ENCODE data around the gene PYGB.
A peak's percentile ranks its signal among the peaks of the same experiment; 100 is the strongest.

PYGB gene

DNA sequence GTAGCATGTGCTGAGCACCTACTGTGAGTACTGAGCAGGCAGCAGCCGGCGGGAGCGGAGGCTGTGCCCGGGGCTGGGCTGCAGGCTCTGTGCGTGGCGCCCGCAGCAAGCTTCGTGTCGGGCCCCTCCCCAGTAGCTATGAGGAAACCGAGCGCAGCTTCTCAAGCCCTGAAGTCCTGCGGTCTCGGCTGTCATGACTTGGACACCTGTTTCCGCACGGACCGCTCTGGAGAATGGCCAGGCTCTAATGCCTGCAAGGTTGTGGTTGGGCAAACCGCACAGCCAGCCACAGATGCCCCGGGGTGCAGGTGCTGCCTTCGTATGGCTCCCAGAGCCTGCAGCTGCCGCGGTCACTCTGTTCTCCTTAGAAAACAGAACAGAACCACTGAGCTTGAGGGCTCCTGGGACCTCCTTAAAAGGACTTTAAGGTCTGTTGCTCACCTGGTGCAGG, 33.7 kb downstream of the PYGB start:
- TF ChIP-seq, protein P1, sequence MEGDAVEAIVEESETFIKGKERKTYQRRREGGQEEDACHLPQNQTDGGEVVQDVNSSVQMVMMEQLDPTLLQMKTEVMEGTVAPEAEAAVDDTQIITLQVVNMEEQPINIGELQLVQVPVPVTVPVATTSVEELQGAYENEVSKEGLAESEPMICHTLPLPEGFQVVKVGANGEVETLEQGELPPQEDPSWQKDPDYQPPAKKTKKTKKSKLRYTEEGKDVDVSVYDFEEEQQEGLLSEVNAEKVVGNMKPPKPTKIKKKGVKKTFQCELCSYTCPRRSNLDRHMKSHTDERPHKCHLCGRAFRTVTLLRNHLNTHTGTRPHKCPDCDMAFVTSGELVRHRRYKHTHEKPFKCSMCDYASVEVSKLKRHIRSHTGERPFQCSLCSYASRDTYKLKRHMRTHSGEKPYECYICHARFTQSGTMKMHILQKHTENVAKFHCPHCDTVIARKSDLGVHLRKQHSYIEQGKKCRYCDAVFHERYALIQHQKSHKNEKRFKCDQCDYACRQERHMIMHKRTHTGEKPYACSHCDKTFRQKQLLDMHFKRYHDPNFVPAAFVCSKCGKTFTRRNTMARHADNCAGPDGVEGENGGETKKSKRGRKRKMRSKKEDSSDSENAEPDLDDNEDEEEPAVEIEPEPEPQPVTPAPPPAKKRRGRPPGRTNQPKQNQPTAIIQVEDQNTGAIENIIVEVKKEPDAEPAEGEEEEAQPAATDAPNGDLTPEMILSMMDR (conservative IDR thresholded peaks at IDR 0.05): no peak
- no peak for TF ChIP-seq ZFX (IDR thresholded peaks at IDR 0.05)
- H3K27ac ChIP-seq: peak overlapping the region; percentile 86

- H3K27ac ChIP-seq: peak overlapping the region; percentile 86
These were observed 34.3 kb downstream of the PYGB start for GRCh38 chr20:25282034-25282781.

DNA sequence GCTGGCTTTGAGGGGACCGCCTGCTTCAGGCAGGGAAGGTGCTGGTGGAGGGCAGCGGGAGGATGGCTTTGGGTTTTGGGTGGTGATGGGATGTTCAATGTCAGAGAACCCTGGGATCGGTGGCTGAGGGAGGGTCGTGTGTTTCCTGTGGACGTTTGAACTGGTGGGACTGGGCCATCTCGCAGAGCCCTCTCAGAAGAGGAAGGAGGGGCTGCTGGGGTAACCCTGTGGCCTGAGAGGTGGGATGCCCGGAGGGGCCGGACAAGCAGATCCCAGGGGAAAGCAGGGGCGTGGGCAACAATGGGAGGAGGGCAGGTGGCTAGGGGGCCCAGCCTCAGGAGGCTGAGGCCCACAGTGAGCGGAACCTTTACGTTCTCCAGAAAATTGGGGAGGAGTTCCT, 34.9 kb downstream of the PYGB start:
- peak overlapping the region; percentile 86 for H3K27ac ChIP-seq
- TF ChIP-seq, protein P1 (conservative IDR thresholded peaks at IDR 0.05): no peak
- TF ChIP-seq ZFX (IDR thresholded peaks at IDR 0.05): no peak

More at GRCh38 chr20:25282034-25282781, 34.3 kb downstream of the PYGB start:
- TF ChIP-seq, protein P1 (conservative IDR thresholded peaks at IDR 0.05): no peak
- TF ChIP-seq ZFX (IDR thresholded peaks at IDR 0.05): no peak

DNA sequence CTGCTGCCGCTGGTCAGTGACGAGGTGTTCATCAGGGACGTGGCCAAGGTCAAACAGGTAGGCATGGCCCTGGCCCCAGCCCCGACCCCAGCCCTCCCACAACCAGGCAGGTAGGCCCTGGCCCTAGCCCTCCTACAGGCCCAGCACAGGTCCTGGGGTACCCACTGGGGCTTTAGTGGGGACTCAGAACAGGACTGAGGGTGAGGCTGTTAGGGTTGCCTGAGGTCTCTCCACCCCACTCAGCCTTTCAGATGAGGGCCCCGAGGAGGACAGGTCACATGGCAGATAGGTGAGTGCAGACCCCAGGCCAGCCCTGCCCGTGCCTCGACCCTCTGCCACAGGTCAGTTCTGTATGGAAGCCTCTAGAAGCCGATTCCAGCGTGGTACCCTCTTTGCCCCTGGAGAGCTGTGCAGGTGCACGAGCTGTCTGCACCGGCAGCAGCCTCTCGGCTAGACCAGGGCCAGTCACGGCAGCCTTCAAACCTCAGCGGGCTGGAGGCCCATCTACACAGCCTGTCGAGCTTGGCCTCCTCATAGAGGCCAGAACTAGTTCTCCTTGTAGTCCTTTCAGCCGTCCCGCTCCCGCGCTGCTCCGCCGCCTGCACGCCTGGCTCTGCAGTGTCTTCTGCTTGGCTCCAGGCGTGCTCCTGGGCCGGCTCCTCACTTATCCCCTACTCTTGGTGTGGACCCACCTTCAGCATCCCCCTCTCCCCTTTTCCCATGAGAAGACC, 35.5 kb downstream of the PYGB start:
- H3K27ac ChIP-seq: no peak overlapping the region; the same call in 1 of the 2 replicates
- no peak for TF ChIP-seq ZFX (IDR thresholded peaks at IDR 0.05)
- TF ChIP-seq, protein P1 (conservative IDR thresholded peaks at IDR 0.05): no peak

DNA sequence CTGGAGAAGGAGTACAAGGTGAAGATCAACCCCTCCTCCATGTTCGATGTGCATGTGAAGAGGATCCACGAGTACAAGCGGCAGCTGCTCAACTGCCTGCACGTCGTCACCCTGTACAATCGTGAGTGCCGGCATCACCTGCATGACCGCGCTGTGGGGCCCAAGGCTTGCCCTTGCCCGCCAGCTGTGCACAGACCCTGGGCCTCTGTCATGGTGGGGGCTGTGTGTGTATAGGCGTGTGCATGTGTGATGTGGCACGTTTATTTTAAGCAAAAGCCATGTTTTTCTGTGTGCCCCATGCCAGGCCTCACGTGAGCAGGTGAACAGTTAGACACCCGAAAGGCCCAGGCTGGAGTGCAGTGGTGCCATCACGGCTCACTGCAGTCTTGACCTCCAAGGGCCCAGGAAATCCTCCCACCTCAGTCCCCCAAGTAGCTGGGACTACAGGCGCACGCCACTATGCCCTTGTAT, 36.3 kb downstream of the PYGB start:
- TF ChIP-seq ZFX (IDR thresholded peaks at IDR 0.05): no peak
- TF ChIP-seq, protein P1 (conservative IDR thresholded peaks at IDR 0.05): no peak
- no peak overlapping the region for H3K27ac ChIP-seq

DNA sequence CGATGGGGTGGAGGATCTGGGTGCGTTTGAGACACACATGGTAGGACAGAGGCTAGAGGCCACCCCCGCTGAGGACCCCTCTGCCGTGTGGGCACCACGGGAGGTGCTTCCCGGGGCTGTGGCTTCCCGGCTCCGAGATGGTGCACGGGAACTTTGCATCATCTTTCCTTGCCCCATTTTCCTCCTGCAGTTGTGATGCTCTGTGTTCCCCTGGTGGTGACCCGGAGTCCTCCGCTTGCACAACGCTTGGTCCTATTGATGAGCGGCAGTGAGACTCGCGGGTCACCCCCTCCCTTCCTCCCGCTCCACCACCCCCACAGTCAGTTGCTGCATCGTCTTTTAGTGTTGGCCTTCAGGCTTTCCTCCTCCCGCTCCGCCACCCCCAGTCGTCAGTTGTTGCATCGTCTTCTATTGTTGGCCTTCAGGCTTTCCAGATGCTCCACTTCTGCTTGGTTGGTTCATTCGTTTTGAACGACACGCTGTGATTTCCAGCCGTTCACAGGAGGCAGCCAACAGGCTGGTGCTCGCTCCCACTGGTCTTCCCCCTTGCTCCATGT, 37.3 kb downstream of the PYGB start:
- no peak overlapping the region for H3K27ac ChIP-seq
- TF ChIP-seq, protein P1 (conservative IDR thresholded peaks at IDR 0.05): no peak
- no peak for TF ChIP-seq ZFX (IDR thresholded peaks at IDR 0.05)

Measured in C4-2B (cell line).